CD4-positive, alpha-beta T cell treated with Interleukin-15 for 1 hour (primary cell): Measurements from ENCODE around the gene MSH4.

Experiments
- DNase-seq: peaks from one replicate; pipeline ENCODE4 v3.0.0-alpha.2; 2020

MSH4 gene

DNA sequence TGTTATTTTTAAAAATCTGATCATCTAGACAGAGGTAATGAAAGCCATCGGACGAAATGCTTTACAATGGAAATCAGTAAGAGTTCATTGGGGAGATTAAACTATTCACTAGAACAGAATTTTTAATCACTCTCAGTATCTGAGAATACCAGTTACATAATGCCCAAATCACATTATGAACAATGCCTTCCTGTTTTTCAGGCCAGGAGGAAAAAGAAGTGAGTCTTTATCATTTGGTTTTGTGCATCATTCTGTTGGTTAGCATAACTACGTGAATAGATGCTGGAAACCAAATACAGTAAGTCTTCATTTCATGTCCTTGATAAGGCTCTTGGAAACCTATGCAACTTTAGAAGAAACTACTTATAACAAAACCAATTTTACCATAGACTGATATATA is 153.5 kb downstream of the MSH4 start:
- DNase-seq: no peak

DNA sequence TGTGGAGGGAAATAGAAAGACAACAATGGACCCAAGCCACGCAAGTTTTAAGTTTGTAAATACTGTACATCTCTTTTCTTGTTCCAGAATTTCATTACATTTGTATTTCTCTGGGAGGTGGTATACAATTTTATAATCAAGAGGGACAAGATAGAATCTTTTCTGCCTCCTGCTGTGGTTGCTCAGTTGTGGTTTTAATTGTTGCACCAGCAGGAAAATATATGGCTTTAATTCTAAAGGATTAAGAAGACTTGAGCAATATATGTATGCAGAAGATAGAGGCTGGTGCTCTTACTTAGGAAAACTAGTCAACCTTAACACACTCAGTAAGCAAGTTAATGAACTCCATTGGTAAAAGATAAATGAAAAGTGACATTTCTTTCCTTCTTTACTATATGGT is 155.3 kb downstream of the MSH4 start:
- no peak for DNase-seq

GRCh38 chr1:75953461-75953860 is 156.8 kb downstream of the MSH4 start:
- no peak for DNase-seq

DNA sequence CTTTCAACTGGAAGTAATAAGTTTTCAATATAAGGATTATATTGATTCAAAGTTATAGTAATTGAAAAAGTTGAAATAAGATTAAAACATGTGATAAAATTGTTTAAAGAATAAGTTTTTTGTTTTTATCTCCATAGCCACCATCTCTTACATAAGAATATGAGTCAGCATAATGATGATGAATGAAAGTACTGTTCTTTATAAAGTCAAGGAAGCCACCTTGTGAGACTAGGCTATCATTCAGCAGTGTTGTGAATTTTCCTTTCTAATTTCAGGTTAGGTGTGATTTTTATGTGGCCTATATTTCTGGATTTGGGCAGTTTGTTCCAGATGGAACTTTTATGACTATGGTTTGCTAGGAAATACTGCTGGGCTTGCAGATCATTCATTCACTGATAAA is 157.9 kb downstream of the MSH4 start:
- DNase-seq: no peak
